NCI-H128 (cell line): ENCODE data around the gene NUBPL.

Source experiments
- DNase-seq: peaks from one replicate; lab custom pipeline; 2025; ENCODE audit not compliant: unreplicated experiment; lab: John Stamatoyannopoulos, UW

The NUBPL gene, protein sequence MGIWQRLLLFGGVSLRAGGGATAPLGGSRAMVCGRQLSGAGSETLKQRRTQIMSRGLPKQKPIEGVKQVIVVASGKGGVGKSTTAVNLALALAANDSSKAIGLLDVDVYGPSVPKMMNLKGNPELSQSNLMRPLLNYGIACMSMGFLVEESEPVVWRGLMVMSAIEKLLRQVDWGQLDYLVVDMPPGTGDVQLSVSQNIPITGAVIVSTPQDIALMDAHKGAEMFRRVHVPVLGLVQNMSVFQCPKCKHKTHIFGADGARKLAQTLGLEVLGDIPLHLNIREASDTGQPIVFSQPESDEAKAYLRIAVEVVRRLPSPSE

GRCh38 chr14:31561155-31561846, at the start of gene NUBPL:
NUBPL (plus strand) TSS chr14:31561404; CDS start chr14:31561440, 36 bp downstream.
- DNase-seq, result peak; percentile 87

GRCh38 chr14:31527087-31527486, 34.1 kb upstream of the NUBPL start:
- no peak for DNase-seq

GRCh38 chr14:31527546-31527945, 33.7 kb upstream of the NUBPL start:
- no peak for DNase-seq

DNA sequence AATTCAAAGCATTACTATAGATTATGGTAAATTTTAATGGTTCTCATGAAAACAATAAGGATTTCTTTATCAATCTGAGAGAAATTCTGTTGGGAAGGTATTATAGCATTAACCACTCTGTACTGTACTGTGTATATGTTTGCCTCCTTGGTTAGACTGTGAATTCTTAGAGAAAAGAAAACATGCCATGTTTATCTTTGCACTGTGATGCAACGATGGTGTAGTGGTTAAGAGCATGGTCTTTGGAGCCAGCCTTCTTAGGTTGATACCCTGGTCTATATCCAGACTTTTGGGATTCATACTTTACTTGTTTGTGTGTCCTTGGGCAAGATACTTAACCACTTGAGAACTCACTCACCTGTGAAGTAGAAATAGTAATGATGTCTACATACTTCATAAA, 32.2 kb upstream of the NUBPL start:
- DNase-seq, result no peak

GRCh38 chr14:31530136-31530535, 31.1 kb upstream of the NUBPL start:
- DNase-seq, result no peak

- DNase-seq, result no peak
Measured at GRCh38 chr14:31536201-31536960, 24.8 kb upstream of the NUBPL start.

DNA sequence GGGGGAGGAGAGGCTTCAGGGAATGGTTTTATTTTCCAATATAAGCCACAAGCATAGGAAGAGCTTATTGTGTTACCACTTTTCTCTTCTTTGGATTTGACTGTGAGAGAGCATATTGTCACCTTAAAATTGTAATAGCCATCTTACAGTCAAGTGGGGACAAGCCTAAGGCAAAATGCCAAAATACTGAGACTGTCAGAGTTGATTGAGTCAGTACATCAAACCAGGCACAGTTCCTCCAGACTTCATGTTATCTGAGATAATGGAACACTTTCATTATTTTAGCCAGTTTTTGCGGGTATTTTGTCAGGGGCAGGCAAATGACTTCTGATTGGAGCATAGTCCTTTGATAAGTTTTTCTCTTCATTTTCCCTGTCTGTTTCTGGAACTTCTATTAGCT, 19.5 kb upstream of the NUBPL start:
- DNase-seq, result no peak

DNA sequence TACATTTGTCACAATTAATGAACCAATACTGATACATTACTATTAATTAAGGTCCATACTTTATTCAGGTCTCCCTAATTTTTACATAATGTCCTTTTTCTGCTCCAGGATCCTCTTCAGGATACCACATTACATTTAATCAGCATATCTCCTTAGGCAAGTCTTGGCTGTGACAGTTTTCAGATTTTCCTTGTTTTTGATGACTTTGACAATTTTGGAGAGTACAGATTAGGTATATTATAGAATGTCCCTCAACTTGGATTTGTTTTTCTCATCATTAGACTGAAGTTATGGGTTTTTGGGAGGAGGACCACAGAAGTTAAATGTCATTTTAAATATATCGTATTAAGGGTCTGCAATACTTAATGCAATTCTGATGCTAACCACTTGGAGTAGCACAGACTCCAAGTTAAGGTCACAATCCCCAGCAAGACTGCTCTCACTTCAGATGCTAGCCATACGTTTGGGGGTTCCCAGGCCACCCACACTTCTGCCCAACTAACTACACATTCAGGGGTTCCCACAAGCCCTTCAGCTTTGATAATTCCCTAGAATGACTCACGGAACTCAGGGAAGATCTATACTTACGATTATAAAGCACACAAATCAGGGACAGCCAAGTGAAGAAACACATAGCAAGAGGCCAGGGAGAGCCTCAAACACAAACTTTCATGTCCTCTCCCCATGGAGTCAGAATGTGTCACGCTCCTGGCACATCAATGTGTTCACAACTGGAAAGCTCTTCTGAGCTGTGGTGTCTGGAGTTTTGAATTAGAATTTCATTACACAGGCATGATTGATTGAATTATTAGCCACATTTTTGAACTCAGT, 17.0 kb upstream of the NUBPL start:
- no peak for DNase-seq

DNA sequence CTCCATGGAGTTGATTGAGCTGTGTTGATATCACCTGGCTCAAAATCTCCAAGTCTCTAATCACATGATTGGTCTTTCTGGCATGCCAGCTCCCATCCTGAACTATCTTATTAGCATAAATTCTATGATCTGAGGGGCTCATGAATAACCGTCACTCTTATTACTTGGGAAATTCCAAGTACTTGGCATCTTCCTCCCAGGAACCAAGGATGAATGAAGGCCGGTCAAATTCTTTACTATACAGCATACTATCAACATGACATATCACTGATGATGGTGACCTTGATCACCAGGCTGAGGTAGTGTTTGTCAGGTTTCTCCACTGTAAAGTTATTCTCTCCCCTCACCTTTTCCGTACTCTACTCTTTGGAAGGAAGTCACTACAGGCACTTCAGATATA, 16.4 kb upstream of the NUBPL start:
- DNase-seq, result no peak

GRCh38 chr14:31545328-31545727, 15.9 kb upstream of the NUBPL start:
- no peak for DNase-seq

- no peak for DNase-seq
Measured at GRCh38 chr14:31549817-31550216, 11.4 kb upstream of the NUBPL start.

- no peak for DNase-seq
Measured at GRCh38 chr14:31550589-31550988, 10.6 kb upstream of the NUBPL start.

GRCh38 chr14:31556191-31556590, 5.0 kb upstream of the NUBPL start:
- no peak for DNase-seq

GRCh38 chr14:31559939-31560338, 1.3 kb upstream of the NUBPL start:
- no peak for DNase-seq

DNA sequence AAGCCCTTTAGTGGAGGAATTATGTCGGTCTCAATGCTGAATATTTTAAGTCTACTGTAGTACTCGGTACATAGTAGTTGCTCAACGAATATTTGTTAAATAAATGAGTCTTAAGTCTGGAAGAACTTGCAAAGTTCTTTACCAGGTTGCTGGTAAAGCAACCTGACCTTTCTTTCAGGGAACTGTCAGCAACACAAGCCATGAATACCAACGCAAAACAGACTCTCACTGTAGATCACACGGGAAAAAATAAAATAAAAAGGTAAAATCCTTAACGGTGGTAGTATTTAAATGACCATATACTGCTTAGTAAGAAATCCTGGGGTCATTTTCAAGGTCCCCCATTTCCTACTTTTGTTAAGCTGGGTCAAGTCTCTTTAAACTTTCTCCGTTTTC, 447 bp upstream of the NUBPL start:
- no peak for DNase-seq

- DNase-seq, result no peak
Measured at GRCh38 chr14:31564194-31564593, 3.0 kb downstream of the NUBPL start.

DNA sequence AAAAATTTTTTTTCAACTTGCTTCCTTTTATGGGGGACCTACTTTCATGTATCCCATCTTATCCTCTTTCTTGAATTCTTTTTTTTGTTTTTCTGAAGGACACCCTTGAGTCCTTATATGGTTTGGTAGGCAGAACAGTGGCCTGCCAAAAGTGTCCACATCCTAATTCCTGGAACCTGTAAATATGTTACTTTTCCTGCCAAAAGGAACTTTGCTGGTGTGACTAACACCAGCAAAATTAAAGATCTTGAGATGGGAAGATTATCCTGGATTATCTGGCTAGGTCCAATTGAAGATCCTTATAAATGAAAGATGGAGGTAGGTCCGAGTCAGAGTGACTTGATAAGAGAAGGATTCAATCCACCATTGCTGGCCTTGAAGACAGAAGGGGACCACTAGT, 5.3 kb downstream of the NUBPL start:
- DNase-seq, result no peak

DNA sequence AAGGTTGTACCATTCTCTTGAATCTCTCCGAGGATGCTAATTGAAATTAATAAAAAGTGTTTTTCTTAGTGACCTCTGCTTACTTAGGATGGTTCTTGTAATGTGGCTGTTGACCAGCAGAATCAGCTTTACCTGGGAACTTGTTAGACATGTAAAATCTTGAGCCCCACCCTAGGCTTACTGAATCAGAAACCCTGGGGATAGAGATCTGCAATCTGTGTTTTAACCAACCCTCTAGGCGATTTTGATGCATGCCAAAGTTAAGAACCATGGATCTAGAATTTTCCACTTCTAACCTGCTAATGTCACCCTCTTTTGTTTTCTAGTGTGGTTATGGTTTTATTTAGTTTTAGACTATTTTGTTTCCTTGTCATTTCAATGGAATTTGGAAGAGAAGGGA, 6.5 kb downstream of the NUBPL start:
- DNase-seq, result no peak

- DNase-seq, result no peak
Measured at GRCh38 chr14:31568161-31568560, 7.0 kb downstream of the NUBPL start.

DNA sequence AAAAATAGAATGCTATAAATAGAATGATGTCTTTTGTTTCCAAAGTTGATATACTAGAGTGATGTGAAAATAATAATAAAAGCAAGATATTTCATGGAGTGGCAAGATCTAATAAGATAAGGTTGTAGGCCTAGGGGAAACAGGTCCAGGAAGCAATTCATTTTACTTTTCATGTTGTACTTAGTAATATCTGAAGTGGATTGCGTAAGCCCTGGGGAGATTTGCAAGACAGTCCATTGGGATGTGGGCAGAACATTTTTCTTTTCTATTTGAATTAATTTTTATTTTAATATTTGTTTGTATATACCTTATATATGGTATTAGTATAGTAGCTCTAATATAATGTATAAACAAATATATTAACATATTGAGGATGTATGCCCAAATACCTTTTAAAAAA, 7.5 kb downstream of the NUBPL start:
- no peak for DNase-seq

GRCh38 chr14:31572955-31573354, 11.8 kb downstream of the NUBPL start:
- DNase-seq, result no peak
